HG02610 (cell line): ENCODE results near the gene RP2.
A peak's percentile ranks its signal among the peaks of the same experiment; 100 is the strongest.

ENCODE experiments used
- ATAC-seq: cut with Tn5 transposase; IDR thresholded peaks from one replicate; pipeline ENCODE4 v1.9.1; 2021; ENCODE audit warnings: mild to moderate bottlenecking, moderate library complexity; ENCODE audit not compliant: unreplicated experiment

The RP2 gene

DNA sequence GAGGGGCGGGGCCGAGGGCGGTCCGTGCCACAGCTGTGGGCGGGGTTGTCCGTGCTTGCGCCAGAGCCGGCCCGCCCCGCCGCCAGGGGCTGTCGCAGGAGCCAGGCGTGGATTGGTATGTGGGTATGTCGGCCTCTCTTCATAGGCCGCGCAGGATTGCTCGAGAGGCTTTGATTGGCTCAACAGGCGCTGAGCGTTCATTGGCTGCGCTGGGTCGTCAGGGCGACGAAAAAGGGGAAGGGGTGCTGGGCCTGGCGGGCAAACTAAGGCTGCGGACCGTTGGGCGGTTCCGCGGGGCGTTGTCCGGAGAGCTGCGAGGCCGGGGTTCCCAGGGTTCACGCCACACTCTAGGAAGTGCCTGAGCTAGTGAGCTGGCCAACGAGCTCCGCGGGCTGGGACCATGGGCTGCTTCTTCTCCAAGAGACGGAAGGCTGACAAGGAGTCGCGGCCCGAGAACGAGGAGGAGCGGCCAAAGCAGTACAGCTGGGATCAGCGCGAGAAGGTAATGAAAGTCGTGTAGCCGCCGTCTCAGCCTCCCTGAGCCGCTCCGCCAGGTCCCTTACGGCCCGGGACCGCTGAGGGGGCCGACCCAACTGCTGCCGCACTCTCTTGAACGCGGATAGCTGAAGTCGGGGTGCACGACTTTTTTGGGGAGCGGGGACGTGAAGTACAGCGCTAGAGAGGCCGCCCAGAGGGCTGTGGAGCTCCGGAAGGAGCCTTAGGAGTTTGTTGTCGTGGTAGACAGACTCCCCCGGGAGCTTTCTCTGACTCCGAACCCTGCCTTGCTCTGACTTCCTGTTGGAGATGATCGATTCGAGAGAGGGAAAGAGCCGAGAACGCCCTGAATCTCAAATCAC lies at the start of gene RP2:
RP2 (plus strand) TSS at position 343 of the 857 bp plus-strand sequence; CDS start at position 401, 58 bp downstream.
- ATAC-seq: peak; percentile 96

DNA sequence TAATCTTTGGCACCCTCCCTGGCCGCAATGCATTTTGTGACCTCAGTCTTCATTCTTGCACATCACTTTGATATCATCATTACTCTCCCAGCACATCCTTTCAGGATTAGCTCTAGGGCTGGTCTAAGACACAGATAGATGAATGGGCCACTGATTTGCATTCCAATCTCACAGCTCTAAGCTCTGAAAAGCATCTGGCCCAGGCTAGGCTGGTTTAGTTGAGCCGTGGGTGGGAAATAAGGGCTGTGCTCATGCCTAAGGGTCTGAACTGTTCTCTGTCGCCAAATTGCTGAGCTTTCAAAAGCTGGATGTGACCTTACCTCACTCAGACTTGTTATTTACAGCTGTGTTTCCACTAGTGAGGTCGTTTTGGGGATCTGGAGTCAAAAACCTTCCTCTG lies 47.9 kb upstream of the RP2 start:
- ATAC-seq: no peak

DNA sequence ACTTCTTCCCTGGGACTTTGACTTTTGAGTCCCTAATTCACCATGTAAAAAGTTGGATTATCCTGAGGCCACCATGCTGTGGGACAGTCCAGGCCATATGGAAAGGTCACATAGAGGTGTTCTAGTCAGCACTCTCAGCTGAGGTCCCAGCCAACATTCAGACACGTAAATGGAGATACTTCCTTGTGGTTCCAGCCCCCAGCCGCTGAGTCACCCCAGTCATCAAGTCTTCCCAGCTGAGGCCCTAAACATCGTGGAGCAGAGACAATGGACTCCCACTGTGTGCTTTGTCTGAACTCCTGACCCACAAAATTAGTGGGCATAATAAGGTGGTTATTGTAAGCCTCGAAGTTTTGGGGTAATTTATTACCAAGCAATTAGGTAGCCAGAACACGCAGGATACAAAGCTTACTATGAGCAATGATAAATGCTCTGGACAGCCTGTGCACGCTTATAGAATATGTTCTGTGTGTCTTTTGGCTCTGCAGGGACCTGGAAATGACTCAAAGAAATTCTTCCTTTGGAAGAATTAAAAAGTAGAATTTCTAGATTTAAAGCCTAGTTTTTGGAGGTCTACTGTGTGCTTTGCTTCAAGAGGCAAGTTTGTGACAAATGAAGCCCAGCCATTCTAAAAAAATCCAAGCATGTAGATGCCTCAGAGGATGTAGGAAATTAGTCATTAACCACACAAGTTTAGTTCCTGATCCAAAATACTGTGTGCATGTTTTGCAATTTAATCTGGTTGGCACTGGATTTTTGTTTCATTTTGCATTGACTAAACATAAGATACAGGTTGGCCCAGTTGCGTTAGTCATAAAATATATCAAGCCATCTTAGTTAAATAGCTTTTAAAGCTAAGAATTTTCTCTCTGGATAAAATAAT lies 44.7 kb upstream of the RP2 start:
- peak; percentile 78 for ATAC-seq

DNA sequence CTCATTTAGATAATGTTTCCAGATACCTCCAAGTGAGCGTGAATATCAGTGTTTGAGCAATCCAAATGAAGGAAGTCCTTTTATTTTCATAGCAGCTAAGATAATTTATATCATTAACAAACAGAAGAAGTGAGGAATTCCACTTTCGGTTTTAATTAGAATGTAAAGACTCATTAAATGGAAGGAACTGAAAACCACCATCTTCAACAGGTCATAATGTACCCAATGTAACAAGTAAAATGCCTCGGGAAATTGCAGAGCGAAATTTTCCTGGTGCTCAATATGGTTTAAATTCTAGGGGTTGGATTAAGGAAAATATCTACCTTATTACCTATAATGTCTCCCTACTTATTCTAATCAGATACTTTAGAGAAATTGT lies 44.0 kb upstream of the RP2 start:
- ATAC-seq: no peak

DNA sequence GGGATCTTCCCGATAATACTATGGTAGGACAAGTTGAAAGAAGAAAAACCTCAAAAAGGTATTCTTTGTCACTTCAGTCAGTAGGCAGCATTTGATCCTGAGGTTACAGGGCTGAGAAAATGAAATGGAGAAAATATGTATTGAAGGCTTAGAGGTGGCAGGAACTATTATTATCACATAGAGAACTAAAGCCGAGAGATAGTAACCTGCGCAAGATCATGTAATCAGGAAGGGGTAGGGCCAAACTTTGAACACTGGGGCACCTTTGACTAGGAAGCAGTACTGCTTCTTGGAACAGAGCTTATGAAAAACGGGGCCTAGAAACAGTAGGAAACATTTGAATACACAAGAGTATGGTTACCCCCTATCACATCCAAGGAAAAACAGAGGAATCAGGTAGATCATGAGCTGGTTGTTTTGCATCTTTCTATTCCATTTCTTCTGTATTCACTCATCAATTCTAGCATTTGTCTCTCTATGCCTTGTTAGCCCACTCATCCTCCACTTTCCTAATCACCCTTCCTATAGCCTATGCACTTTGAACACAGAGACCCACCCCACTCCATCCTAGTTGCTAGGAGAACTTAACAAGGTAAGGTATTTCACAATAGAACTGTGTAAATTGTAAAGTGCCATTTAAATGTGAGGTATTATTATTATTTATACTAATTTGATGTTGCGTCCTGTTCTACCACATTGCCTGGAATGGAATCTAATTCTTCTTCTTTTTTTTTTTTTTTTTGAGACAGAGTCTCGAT lies 43.3 kb upstream of the RP2 start:
- ATAC-seq: no peak

DNA sequence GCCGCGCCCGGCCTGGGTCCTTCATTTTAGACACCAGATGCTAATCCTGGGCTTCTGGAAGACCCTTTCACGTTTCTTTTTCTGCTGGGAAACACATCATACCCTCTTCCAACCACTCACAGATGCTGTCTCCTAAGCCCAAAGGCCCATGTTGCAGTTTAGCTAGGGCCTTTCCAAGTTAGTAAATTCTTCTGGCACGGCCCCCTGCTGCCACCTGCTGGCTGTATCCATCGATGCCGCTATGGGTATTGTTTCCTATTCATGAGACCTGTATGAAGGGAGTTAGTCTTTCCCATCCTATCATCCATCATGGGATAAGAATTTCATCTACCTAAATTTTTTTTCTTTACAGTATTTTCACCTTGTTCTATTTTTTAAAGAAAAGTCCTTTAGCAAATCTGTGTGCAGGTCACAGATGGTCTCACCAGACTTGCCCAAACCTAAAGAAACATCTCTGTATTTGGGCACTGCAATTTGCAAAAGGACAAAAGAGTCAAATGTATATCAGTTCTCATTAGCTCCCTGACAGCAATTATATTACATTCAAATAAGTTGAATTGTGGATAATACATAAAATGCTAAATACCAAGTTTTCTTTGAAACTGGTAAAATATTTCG lies 40.2 kb upstream of the RP2 start:
- ATAC-seq: no peak

DNA sequence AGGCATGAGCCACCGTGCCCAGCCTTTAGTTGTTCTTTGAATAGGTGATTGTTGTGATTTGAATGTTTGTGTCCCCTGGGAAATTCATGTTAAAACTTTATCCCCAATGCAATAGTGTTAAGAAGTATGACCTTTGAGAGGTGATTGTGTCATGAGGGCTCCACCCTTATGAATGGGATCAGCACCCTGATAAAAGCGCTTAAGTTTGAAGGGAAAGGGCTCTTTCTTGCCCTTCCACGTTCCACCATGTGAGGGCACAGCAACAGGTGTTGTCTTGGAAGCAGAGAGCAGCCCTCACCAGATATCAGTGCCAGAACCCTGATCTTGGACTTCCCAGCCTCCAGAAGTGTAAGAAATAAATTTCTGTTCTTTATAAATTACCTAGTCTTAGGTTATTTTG lies 33.7 kb upstream of the RP2 start:
- no peak for ATAC-seq

DNA sequence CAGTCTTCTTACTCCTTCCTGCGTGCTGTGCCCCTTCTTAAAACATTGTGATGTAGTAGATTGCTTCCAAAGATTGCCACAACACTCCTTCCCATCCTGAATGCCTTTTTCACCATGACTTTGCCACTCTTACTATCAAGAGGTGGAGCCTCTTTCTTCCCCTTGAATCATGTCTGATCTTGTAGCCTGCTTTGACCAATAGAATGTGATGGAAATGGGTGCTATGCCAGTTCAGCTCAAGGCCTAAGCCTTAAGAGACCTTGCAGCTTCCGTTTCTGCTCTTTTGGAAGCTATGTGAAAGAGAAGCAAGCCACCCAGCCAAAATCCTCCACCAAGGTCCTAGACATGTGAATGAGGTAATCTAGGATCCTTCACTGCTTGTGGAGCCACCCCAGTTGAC lies 31.6 kb upstream of the RP2 start:
- no peak for ATAC-seq

DNA sequence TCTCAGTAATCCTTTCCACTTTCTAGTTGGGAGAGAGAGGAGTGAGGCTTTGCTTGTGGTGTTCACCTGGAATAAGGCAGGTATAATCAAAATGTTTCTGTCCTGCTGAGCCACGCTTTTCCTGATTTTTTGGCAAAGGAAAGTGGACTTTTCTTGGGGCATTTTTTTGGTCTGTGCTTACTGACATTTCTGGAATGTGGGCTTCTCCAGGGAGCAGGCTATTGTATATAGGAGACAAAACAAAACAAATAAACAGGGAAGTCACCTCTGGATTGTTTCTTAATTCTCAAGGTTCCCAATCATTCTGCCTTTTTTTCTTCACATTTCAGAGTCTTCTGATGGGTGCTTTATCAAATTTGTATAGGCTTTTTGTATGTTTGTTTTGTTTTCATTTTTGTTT lies 25.7 kb upstream of the RP2 start:
- no peak for ATAC-seq

DNA sequence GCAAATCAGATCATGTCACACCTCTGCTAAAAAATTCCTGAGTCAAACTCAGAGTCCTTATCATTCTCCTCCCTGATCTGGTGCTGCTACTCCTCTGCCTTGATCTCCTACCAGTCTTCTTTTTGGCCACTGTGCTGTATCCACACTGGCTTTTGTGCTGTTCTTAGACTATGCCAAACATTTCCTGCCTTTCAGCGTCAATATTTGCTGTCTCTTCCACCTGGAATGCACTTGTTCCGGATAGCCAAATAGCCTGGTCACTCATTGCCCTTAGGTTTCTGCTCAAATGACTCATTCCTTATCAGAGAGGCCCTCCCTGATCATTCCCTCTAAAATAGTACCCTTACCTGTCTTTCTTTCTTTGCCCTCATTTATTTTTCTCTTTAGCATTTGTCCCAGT lies 24.4 kb upstream of the RP2 start:
- no peak for ATAC-seq

DNA sequence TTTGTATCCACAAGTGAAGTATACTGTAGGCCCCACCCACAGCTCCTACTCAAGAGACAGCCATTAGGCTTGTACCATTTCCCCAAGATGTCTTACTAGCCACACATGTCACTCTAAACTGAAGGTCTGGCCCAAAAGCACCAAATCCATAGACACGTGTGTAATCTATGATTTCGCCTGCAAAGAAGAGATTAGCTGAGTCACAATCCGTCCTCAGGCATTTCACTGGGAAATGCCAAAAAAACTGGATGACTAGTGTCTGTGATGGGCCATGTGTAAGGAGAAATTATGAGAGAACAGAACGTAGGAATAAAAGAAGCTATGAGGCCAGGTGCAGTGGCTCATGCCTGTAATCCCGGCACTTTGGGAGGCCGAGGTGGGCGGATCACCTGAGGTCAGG lies 21.9 kb upstream of the RP2 start:
- no peak for ATAC-seq

DNA sequence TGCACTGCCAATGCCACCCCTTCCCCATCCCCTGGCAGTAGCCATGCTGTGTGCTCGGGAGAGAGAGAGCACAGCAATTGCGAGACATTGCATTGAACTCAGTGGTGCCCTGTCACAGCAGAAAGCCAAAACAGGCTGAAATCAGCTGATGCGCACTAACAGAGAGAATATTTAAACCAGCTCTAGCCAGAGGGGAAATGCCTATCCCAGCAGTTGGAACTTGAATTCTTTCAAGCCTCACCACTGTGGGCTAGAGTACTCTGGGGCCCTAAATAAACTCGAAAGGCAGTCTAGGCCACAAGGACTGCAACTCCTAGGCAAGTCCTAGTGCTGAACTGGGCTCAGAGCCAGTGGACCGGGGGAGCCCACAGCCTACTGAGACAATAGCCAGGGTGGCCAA lies 17.7 kb upstream of the RP2 start:
- ATAC-seq: no peak

DNA sequence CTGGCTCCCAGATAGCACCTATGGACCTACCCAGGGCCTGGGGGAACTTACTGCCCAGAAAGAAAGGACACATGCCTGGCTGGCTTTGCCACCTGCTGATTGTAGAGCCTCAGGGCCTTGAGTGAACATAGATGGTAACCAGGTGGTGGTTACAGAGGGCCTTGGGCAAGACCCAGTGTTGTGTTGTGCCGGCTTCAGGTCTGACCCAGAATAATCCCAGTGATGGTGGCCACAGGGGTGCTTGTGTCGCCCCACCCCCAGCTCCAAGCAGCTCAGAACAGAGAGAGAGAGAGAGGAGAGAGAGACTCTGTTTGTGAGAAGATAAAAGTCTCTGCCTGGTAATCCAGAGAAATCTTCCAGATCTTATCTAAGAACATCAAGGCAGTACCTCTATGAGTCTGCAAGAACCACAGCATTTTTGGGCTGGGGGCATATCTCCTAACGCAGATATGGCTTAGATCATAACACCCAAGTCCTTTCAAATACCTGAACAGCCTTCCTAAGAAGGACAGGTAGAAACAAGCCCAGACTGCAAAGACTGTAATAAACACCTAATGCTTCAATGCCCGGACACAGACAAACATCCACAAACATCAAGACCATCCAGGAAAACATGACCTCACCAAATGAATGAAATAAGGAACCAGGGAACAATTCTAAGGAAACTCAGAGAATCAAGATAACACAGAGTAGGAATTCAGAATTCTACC lies 16.3 kb upstream of the RP2 start:
- no peak for ATAC-seq

DNA sequence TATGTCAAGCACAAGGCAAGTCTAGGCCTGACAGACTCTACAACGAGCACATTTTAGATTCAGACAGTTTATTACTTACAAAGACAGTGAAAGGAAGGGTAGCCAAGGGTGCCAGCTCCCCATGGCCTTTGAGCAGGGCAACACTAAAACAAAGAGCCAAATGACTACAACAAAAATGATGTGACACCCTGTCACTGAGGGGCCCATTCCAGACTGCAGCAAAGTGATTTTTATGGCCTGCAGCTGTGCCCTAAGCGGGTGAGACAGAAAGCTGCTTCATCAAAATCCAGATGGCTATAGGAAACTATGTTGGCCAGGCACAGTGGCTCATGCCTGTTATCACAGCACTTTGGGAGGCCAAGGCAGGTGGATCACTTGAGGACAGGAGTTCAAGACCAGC lies 13.4 kb upstream of the RP2 start:
- no peak for ATAC-seq

DNA sequence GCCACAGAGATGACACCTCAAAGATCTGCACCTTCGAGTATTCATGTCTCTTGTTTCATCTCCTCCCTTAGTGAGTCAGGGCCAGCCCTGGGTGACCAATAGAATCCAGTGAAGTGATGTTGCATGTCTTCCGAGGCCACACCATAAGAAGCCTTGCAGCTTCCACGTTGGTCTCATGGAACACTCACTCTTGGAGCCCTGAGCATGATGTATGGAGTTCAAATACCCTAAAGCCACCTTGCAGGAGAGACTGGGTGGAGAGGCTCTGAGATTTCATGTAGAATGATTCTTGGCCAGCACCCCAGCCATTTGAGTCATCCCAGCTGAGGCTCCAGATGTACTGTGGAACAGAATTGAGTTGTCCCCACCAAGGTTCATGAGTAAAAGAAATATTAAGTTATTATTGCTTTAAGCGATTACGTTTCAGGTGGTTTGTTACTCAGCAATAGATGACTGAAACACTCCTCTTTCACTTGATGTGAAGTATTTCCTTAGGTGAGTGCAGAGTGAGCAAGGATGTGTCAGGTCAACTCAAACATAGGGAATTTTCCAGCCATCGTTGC lies 5.0 kb upstream of the RP2 start:
- no peak for ATAC-seq

DNA sequence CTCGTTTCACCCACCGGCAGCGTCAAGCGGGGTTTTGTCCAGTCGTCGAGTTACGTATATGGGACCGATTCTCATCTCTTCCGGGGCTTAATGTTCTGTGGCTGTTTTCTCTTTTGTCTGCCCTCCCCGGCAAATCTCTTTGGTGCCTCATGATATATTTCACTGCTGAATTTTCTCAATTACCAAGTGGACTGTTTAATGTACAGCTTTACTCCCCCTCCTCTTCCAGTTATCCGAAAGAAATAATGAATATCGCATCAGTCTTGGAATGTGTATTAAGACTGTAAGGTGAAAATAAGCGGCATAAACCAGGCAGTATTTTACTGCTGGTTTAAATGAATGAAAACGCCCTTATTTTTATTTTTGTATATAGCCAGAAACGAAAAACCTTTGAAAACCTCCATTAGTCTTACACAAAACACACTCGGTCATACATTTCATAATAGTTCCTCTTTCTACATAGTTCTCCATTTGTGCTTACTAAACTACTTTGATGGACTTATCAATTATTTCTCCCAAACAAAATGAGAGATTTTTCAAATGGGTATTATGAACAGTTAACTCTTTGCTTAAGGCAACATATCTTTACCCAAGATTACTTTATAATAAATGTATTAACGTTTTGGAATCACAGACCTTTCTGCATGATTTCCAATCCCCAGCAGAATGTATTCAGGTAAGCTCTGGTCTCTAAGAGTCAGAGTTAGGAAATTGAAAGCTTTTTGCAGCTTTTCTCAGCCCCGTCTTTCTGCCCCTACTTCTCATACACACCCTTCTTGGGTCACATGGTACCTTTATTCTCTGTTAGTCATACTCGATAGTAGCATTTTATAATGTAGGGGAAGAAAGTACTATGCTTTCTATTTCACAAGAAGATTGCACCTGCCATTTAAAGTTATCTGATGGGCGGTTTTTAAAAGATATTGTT lies 979 bp downstream of the RP2 start:
- no peak for ATAC-seq

DNA sequence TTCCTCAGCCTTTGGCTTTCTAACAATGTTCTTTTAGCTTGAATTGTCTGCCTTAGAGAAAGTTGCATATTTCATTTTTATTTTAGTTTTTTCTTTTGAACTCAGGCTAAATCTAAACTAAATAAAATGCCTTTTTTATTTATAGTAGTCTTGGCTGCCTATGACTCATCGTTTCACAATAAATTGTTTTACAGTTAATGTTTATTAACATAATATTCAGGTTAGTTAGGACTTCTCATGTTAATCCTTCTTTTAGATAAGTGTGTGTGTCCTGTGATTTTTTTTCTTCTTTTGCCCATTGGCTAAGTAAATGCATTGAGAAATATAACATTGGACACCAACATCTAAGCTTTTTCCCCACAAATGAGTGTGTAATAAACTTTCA lies 1.6 kb downstream of the RP2 start:
- ATAC-seq: no peak

DNA sequence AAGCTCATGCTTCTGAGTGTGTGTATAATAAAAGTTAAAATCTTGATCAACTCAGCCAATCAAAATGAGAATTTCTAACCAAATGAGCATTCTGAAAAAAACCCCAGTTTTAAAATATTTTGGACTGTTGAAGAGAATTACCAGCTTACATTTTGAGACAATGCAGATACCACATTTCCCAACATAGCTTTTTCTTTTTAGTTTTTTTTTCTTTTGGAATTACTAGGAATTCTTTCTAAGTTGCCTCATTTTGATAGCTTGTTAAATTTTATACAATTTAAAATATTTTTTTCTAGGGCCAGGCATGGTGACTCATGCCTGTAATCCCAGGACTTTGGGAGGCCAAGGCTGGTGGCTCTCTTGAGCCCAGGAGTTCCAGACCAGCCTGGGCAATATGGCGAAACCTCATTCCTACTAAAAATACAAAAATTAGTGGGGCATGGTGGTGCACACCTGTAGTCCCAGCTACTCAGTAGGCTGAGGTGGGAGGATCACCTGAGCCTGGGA lies 2.2 kb downstream of the RP2 start:
- ATAC-seq: no peak

DNA sequence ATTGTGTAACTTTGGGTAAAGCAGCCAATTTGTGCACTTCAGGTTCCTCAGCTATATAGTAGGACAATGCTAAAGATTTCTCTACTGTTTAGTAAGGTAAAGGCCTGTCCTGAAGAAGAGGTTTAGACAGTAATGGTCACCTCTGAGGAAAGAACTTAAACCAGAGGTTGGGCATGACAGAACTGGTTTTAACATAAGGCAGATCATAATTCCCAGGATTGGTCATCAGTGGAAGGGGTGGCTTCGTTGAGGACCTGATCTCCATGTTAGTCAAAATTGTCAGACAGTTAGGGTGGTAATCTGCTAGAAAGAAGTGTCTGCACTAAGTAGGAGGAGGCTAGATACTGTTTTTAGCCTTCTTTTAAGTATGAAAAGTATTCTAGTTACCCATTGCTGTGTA lies 4.1 kb downstream of the RP2 start:
- no peak for ATAC-seq
